Stimulated activated naive CD8-positive, alpha-beta T cell treated with anti-CD3 and anti-CD28 coated beads, Interleukin-15, Interleukin-2, amounts not matched to agents 100 U/mL and 50 U/mL, for 24 hours (primary cell): ENCODE measurements around the gene RCC1.
"Not testable (repeated sequence)": the region's sequence is repeated elsewhere in the genome, so short reads cannot be mapped to it uniquely, and the experiment has no call there.

Experiments used
- ATAC-seq: fragments of 150-1000 bp; cut with Tn5 transposase; one replicate; pipeline ENCODE4 v1.10.0; 2021
- DNase-seq: peaks from one replicate; pipeline ENCODE4 v3.0.0; 2021

The RCC1 gene

GRCh38 chr1:28545246-28545628 lies 39.4 kb downstream of the RCC1 start:
- DNase-seq (no peak), ATAC-seq (no peak)

- ATAC-seq (no peak), DNase-seq (no peak)
These were observed 42.5 kb downstream of the RCC1 start for GRCh38 chr1:28548318-28548717.

GRCh38 chr1:28551381-28551780 lies 45.5 kb downstream of the RCC1 start:
- DNase-seq (no peak), ATAC-seq (no peak)

- ATAC-seq (peak; percentile 96), DNase-seq (peak; percentile 98)
These were observed 47.2 kb downstream of the RCC1 start, which contains the start of gene TRNAU1AP for GRCh38 chr1:28552758-28553663. Gene TRNAU1AP (plus strand): TSS chr1:28553085. CDS start chr1:28553111, 26 bp downstream.

- no peak for ATAC-seq
- DNase-seq: no peak
These were observed 55.0 kb downstream of the RCC1 start for GRCh38 chr1:28560886-28561285.

- ATAC-seq (no peak), DNase-seq (no peak)
These were observed 58.5 kb downstream of the RCC1 start for GRCh38 chr1:28564310-28564709.

GRCh38 chr1:28565040-28565439 lies 59.2 kb downstream of the RCC1 start:
- DNase-seq (no peak), ATAC-seq (no peak)

GRCh38 chr1:28565726-28566125 lies 59.9 kb downstream of the RCC1 start:
- ATAC-seq: no peak

GRCh38 chr1:28566931-28567330 lies 61.1 kb downstream of the RCC1 start:
- no peak for DNase-seq
- ATAC-seq: no peak

More at GRCh38 chr1:28565726-28566125, 59.9 kb downstream of the RCC1 start:
- no peak for DNase-seq

- ATAC-seq: no peak
These were observed 66.1 kb downstream of the RCC1 start for GRCh38 chr1:28571911-28572310.

GRCh38 chr1:28572891-28573290 lies 67.0 kb downstream of the RCC1 start:
- not testable (repeated sequence) for DNase-seq, ATAC-seq

More at GRCh38 chr1:28571911-28572310, 66.1 kb downstream of the RCC1 start:
- DNase-seq: no peak

- ATAC-seq: no peak
- DNase-seq: no peak
These were observed 67.7 kb downstream of the RCC1 start for GRCh38 chr1:28573564-28573963.

GRCh38 chr1:28577052-28577678 lies 71.3 kb downstream of the RCC1 start:
- peak; percentile 14 for ATAC-seq
- DNase-seq: peak; percentile 35

- ATAC-seq (no peak), DNase-seq (peak; percentile 28)
These were observed 72.1 kb downstream of the RCC1 start for GRCh38 chr1:28577738-28578536.

GRCh38 chr1:28578696-28579218 lies 72.9 kb downstream of the RCC1 start:
- DNase-seq (no peak), ATAC-seq (no peak)

- no peak for DNase-seq
These were observed 73.6 kb downstream of the RCC1 start for GRCh38 chr1:28579401-28579800.

GRCh38 chr1:28580722-28581530 lies 75.1 kb downstream of the RCC1 start:
- peak; percentile 20 for DNase-seq

More at GRCh38 chr1:28579401-28579800, 73.6 kb downstream of the RCC1 start:
- no peak for ATAC-seq

GRCh38 chr1:28581531-28582247 lies 75.8 kb downstream of the RCC1 start:
- peak; percentile 90 for ATAC-seq
- peak; percentile 94 for DNase-seq

More at GRCh38 chr1:28580722-28581530, 75.1 kb downstream of the RCC1 start:
- ATAC-seq: peak; percentile 4

GRCh38 chr1:28582248-28582615 lies 76.4 kb downstream of the RCC1 start:
- no peak for DNase-seq
- ATAC-seq: no peak

GRCh38 chr1:28586585-28587391 lies 80.9 kb downstream of the RCC1 start:
- not testable (repeated sequence) for DNase-seq

More at GRCh38 chr1:28586585-28587391, 80.9 kb downstream of the RCC1 start:
- ATAC-seq: not testable (repeated sequence)
